HepG2 (cell line): Measurements from ENCODE around the gene MILR1. TPM values are rescaled to one million over a fixed set of nuclear protein-coding genes. Genes with fewer than 3 reads are reported as not detected.

Source experiments
- ARID5B ChIP-seq: IDR thresholded peaks from 2 replicates; pipeline ENCODE4 v1.4.0; 2020; ENCODE audit warnings: mild to moderate bottlenecking, missing genetic modification reagents
- BRCA1 ChIP-seq: sonication (generic); formaldehyde crosslinking; IDR thresholded peaks from 2 replicates; pipeline ENCODE4 v1.4.0; 2020; ENCODE audit warnings: missing genetic modification reagents
- CCAR2 ChIP-seq: fragments of 200-400 bp; formaldehyde crosslinking; optimal IDR thresholded peaks from 2 replicates; pipeline ENCODE3; 2018; ENCODE audit warnings: low read depth, mild to moderate bottlenecking, low read length, moderate library complexity
- HMGXB4 ChIP-seq, 2 experiments: sonication (generic) in 1 of 2; formaldehyde crosslinking in 1 of 2; IDR thresholded peaks; 2 replicates each; pipeline versions ENCODE4 v1.4.0 to v1.6.1; 2018 to 2020; ENCODE audit warnings: missing genetic modification reagents in 2 of 2, borderline replicate concordance in 1 of 2, low read depth in 1 of 2, mild to moderate bottlenecking in 1 of 2, missing biosample characterization in 1 of 2
- NCOA2 ChIP-seq: sonication (generic); formaldehyde crosslinking; IDR thresholded peaks from 2 replicates; pipeline ENCODE4 v1.8.0; 2022; ENCODE audit warnings: inconsistent platforms
- NCOR1 ChIP-seq: fragments of 200-600 bp; sonication (generic); IDR thresholded peaks from 2 replicates; pipeline ENCODE4 v1.7.0; 2017; ENCODE audit warnings: antibody characterized with exemption, low read length, borderline replicate concordance
- PRDM10 ChIP-seq: sonication (generic); formaldehyde crosslinking; IDR thresholded peaks from 2 replicates; pipeline ENCODE4 v1.4.0; 2020; ENCODE audit warnings: low read depth, missing genetic modification reagents
- RARA ChIP-seq: IDR thresholded peaks from 2 replicates; pipeline ENCODE4 v1.6.1; 2016; ENCODE audit warnings: missing genetic modification reagents, missing compliant biosample characterization
- RBM22 ChIP-seq: fragments of 200-400 bp; formaldehyde crosslinking; optimal IDR thresholded peaks from 2 replicates; pipeline ENCODE3; 2017; ENCODE audit warnings: mild to moderate bottlenecking, low read length, moderate library complexity
- SKI ChIP-seq: fragments of 450-650 bp; IDR thresholded peaks from one replicate; pipeline ENCODE4 v1.6.1; 2018; ENCODE audit warnings: mild to moderate bottlenecking; ENCODE audit not compliant: partially characterized antibody
- SMAD3 ChIP-seq: sonication (generic); formaldehyde crosslinking; IDR thresholded peaks from 2 replicates; pipeline ENCODE4 v1.4.0; 2020; ENCODE audit warnings: missing genetic modification reagents
- ZBTB20 ChIP-seq: sonication (generic); formaldehyde crosslinking; IDR thresholded peaks from 2 replicates; pipeline ENCODE4 v1.8.1; 2023; ENCODE audit warnings: missing genetic modification reagents, low read depth, mild to moderate bottlenecking, borderline replicate concordance
- ZNF280D ChIP-seq: sonication (generic); formaldehyde crosslinking; IDR thresholded peaks from 2 replicates; pipeline ENCODE4 v1.5.1; 2020; ENCODE audit warnings: mild to moderate bottlenecking, missing genetic modification reagents
- polyA plus RNA-seq, 8 experiments: library from polyadenylated mRNA; depleted of rRNA in 3 of 8; stranded (reverse) in 7 of 8; unstranded in 1 of 8; fragments of >200 nt; fragmentation: Illumina TruSeq in 4 of 8; extraction: Trizol in 4 of 8; gene quantifications; 2 replicates each; pipeline versions ENCODE4 v1.2.1 to v1.2.3, GENCODE V29; 2011 to 2016; ENCODE audit warnings: low read depth in 4 of 8, missing spikeins in 1 of 8, mixed read lengths in 1 of 8; ENCODE audit not compliant: insufficient read depth in 1 of 8
- total RNA-seq, 5 experiments: library from RNA; depleted of rRNA; stranded (reverse); fragments of >200 nt; fragmentation: Illumina TruSeq; extraction: Trizol; gene quantifications; 2 replicates each; pipeline ENCODE4 v1.2.3, GENCODE V29; 2016; ENCODE audit warnings: low read depth in 1 of 5

MILR1 gene
- total and polyA plus RNA-seq, 2 of the 13 experiments (the other 11 are each of a cell fraction or from before 2014, with no cell fraction given), result 0.27 to 1.7 TPM

- TF ChIP-seq ZNF280D (CRISPR knock-in tag), result peak; percentile 39; the same call in 1 of the 2 replicates
- TF ChIP-seq CCAR2, result no peak
- peak; percentile 89 for TF ChIP-seq NCOA2 (CRISPR knock-in tag)
- TF ChIP-seq ZBTB20, result peak; percentile 75; the same call in 1 of the 2 replicates
- TF ChIP-seq RARA (CRISPR knock-in tag), result peak; percentile 92
- peak; percentile 92 for TF ChIP-seq ARID5B (CRISPR knock-in tag)
- TF ChIP-seq PRDM10, result 0 out of 2 replicates have a peak, but pooled peaks have one; percentile 13
- peak; percentile 55 for TF ChIP-seq SMAD3 (CRISPR knock-in tag)
- TF ChIP-seq BRCA1 (CRISPR knock-in tag), result no peak
- TF ChIP-seq RBM22, result peak; percentile 36
- peak; percentile 80; the same call in 1 of the 2 replicates for TF ChIP-seq NCOR1
- TF ChIP-seq SKI, result peak; percentile 46
- peak in 1 of 2 experiments; percentile 10; a peak in 1 of 4 replicates for TF ChIP-seq HMGXB4 (CRISPR knock-in tag; IDR thresholded peaks at IDR 0.05; ENCODE audit: borderline replicate concordance in 1 of 2, low read depth in 1 of 2)
Observed at GRCh38 chr17:64406321-64407200, 42.4 kb upstream of the MILR1 start (continued).
